Prostate gland (tissue), 2 donors: ENCODE data around the gene COL4A1.

Source experiments
- CTCF ChIP-seq, 4 experiments: fragments of 200-600 bp in 2 of 4; fragments of 450-650 bp in 2 of 4; sonication (generic) in 2 of 4; IDR thresholded peaks; 1 replicate in 3 of 4; 2 replicates in 1 of 4; pipeline ENCODE4 v1.5.1; 2016 to 2019; ENCODE audit warnings: antibody characterized with exemption in 4 of 4, mild to moderate bottlenecking in 2 of 4, moderate library complexity in 2 of 4
- POLR2A ChIP-seq: fragments of 450-650 bp; IDR thresholded peaks from one replicate; pipeline ENCODE4 v1.6.1; 2016; ENCODE audit warnings: antibody characterized with exemption, mild to moderate bottlenecking
- POLR2AphosphoS5 ChIP-seq: sonication (generic); formaldehyde crosslinking; IDR thresholded peaks from one replicate; pipeline ENCODE4 v1.6.1; 2017; ENCODE audit warnings: antibody characterized with exemption

GRCh38 chr13:110284779-110285484 is 22.0 kb downstream of the COL4A1 start:
- TF ChIP-seq CTCF (IDR thresholded peaks at IDR 0.05): no peak
- TF ChIP-seq POLR2A: no peak
- no peak for TF ChIP-seq POLR2AphosphoS5
